Measurements from ENCODE around the gene KTN1.

- TF ChIP-seq, protein P1, sequence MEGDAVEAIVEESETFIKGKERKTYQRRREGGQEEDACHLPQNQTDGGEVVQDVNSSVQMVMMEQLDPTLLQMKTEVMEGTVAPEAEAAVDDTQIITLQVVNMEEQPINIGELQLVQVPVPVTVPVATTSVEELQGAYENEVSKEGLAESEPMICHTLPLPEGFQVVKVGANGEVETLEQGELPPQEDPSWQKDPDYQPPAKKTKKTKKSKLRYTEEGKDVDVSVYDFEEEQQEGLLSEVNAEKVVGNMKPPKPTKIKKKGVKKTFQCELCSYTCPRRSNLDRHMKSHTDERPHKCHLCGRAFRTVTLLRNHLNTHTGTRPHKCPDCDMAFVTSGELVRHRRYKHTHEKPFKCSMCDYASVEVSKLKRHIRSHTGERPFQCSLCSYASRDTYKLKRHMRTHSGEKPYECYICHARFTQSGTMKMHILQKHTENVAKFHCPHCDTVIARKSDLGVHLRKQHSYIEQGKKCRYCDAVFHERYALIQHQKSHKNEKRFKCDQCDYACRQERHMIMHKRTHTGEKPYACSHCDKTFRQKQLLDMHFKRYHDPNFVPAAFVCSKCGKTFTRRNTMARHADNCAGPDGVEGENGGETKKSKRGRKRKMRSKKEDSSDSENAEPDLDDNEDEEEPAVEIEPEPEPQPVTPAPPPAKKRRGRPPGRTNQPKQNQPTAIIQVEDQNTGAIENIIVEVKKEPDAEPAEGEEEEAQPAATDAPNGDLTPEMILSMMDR (IDR thresholded peaks at IDR 0.05; ENCODE audit: low read length), result no peak
- no peak for TF ChIP-seq EZH2 (IDR thresholded peaks at IDR 0.05; ENCODE audit: borderline replicate concordance, low read length)
Observed at GRCh38 chr14:55571125-55571889, 8.7 kb upstream of the KTN1 start.

Measured in OCI-LY1 (cell line).